Mesodermal cell (in vitro differentiated cells): ENCODE measurements around the gene DHX38.
"Not testable (repeated sequence)": the region's sequence is repeated elsewhere in the genome, so short reads cannot be mapped to it uniquely, and the experiment has no call there.

Source experiments
- H3K27ac ChIP-seq: 2 replicates; pipeline ENCODE4 v1.7.0; 2013; ENCODE audit warnings: mild to moderate bottlenecking, low read depth, low read length, moderate library complexity; ENCODE audit not compliant: severe bottlenecking
- H3K36me3 ChIP-seq: 2 replicates; pipeline ENCODE4 v1.7.1; 2013; ENCODE audit warnings: mild to moderate bottlenecking, low read length, moderate library complexity; ENCODE audit not compliant: control insufficient read depth, insufficient read depth
- H3K4me1 ChIP-seq: one replicate; pipeline ENCODE4 v1.7.1; 2013; ENCODE audit warnings: mild to moderate bottlenecking, low read length; ENCODE audit not compliant: insufficient read depth, control insufficient read depth, poor library complexity, severe bottlenecking
- H3K4me3 ChIP-seq: 2 replicates; pipeline ENCODE4 v1.7.0; 2013; ENCODE audit warnings: low read length, control low read depth, mild to moderate bottlenecking; ENCODE audit not compliant: insufficient read depth, poor library complexity, severe bottlenecking; ENCODE audit errors: extremely low read depth
- H3K9me3 ChIP-seq: 2 replicates; pipeline ENCODE4 v1.7.1; 2013; ENCODE audit warnings: mild to moderate bottlenecking, low read length, moderate library complexity; ENCODE audit not compliant: control insufficient read depth
- WGBS, 2 experiments: methylation state at CpG; one replicate each; pipeline ENCODE4 v1.1.5; 2013; ENCODE audit warnings: missing lambda C conversion rate in 2 of 2; ENCODE audit not compliant: insufficient coverage in 2 of 2; 5-methylcytosine and 5-hydroxymethylcytosine counted together

The DHX38 gene

DNA sequence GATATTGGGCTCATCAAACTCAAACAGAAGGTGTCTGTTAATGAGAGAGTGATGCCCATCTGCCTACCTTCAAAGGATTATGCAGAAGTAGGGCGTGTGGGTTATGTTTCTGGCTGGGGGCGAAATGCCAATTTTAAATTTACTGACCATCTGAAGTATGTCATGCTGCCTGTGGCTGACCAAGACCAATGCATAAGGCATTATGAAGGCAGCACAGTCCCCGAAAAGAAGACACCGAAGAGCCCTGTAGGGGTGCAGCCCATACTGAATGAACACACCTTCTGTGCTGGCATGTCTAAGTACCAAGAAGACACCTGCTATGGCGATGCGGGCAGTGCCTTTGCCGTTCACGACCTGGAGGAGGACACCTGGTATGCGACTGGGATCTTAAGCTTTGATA lies 33.2 kb upstream of the DHX38 start:
- H3K4me3 ChIP-seq = no peak overlapping the region
- 92 to 97% methylated on average over 9 of the region's 9 CpGs for WGBS, 2 experiments

GRCh38 chr16:72061564-72061963 lies 32.1 kb upstream of the DHX38 start:
- Histone ChIP-seq H3K36me3 (no peaks in the 10 kb centered on the region), H3K9me3 (no peaks in the 10 kb centered on the region), H3K4me3 (no peak overlapping the region), H3K27ac (no peak overlapping the region), H3K4me1 (no peaks in the 10 kb centered on the region)
- WGBS, 2 experiments = 57% methylated on average over 1 of the region's 1 CpG; no CpG with 5 or more reads in 1 of the 2 experiments

More for the DNA sequence above, 33.2 kb upstream of the DHX38 start:
- Histone ChIP-seq H3K9me3 (no peaks in the 10 kb centered on the region), H3K36me3 (no peaks in the 10 kb centered on the region), H3K4me1 (no peaks in the 10 kb centered on the region), H3K27ac (no peak overlapping the region)

DNA sequence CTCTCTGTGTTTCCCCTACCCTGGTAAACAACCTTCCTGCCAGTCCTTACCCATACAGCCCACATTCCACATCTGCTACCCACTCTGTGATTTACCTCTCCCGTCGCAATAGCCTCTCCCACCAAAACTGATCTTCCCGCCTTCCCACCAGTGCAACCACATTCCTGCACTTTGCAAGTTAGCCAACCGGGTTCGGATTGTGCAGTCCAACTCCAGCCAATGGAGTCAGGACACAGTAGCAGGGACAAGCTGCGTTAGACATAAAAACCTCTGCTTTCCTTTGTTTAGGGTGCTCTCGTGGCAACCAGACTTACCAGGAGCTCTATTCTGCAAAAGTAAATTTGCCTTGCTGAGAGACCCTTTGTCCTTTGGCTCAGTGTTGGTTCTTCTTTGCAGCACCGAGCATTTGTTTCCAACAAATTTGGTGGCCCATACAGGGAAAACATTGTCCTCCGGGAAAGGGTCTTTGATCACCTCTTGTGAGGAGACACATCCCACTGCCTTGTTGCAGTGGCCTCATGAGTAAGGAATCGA lies 29.2 kb upstream of the DHX38 start:
- no peaks in the 10 kb centered on the region for H3K9me3 ChIP-seq
- H3K27ac ChIP-seq = no peak overlapping the region
- WGBS, 2 experiments = 90 to 96% methylated on average over 10 of the region's 10 CpGs
- H3K4me1 ChIP-seq = no peaks in the 10 kb centered on the region
- H3K36me3 ChIP-seq = no peaks in the 10 kb centered on the region
- H3K4me3 ChIP-seq = no peak overlapping the region

DNA sequence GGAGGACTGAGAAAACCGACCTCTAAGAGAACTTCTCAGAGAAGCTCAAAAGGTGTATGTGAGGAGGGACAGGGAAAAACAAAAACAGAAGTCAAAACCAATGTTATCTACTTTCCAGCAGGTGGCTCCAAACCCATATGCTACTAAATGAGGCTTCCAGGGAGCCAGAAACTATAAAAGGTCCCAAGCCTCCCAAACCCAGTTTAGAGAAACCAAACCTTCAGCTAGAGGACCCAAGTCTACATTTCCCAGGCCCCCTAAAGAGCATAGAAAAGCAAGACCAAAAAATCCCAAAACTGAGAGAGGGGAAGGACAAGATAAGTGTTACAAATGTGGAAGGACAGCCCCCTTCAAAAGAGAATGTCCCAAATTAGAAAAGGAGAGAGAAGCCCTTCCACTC lies 26.9 kb upstream of the DHX38 start:
- WGBS, 2 experiments = 0% methylated on average over 1 of the region's 1 CpG; no CpG with 5 or more reads in 1 of the 2 experiments
- Histone ChIP-seq H3K4me1 (no peaks in the 10 kb centered on the region), H3K27ac (no peak overlapping the region), H3K9me3 (no peaks in the 10 kb centered on the region), H3K36me3 (no peaks in the 10 kb centered on the region), H3K4me3 (no peak overlapping the region)

DNA sequence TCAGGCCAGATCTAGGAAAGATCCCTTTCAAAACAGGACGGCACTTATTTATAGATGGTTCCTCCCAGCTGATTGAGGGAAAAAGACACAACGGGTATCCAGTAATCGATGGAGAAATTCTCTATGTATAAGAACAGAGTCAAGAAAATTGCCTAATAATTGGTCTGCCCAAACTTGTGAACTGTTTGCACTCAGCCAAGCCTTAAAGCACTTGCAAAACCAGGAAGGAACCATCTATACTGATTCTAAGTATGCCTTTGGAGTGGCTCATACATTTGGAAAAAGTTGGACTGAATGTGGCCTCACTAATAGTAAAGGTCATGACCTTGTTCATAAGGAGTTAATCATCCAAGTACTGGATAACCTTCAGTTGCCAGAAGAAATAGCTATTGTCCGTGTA lies 24.7 kb upstream of the DHX38 start:
- Histone ChIP-seq H3K36me3 (no peaks in the 10 kb centered on the region), H3K4me3 (no peak overlapping the region), H3K27ac (no peak overlapping the region), H3K4me1 (peaks cover 4% of the 10 kb centered on the region), H3K9me3 (peaks cover 4% of the 10 kb centered on the region)
- 93 to 100% methylated on average over 2 to 4 of the region's 4 CpGs for WGBS, 2 experiments

DNA sequence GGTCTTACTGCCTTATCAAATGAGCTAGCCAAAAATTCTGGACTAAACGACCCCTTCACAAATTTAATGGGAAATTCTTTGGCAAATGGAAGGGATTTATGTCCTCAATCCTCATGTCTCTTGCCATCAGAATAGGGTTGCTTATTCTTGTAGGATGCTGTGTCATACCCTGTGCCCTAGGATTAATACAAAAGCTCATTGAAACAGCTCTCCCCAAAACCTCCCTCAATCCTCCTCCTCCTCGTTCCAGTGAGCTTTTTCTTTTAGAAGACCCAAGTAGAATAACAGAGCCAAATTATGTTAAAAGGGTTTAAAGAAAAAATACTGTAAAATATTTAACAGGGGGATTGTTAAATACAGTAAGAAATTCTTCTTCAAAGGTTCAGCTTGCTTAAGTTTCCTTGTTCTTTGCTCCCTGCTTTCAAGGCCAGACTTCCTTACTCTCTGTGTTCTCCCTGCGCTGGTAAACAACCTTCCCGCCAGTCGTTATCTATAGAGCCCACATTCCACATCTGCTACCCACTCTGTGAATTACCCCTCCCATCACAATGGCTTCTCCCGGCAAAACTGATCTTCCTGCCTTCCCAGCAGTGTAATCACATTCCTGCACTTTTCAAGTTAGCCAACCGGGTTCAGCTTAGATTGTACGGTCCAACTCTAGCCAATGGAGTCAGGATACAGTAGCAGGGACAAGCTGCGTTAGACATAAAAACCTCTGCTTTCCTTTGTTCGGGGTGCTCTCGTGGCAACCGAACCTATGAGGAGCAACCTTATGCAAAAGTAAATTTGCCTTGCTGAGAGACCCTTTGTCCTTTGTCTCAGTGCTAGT lies 20.9 kb upstream of the DHX38 start:
- WGBS, 2 experiments = 82 to 86% methylated on average over 9 to 11 of the region's 12 CpGs
- Histone ChIP-seq H3K4me1 (peaks cover 4% of the 10 kb centered on the region), H3K27ac (peak overlapping the region; percentile 57), H3K4me3 (no peak overlapping the region), H3K9me3 (peaks cover 6% of the 10 kb centered on the region), H3K36me3 (no peaks in the 10 kb centered on the region)

- Histone ChIP-seq H3K9me3 (peaks cover 6% of the 10 kb centered on the region), H3K36me3 (no peaks in the 10 kb centered on the region), H3K27ac (no peak overlapping the region), H3K4me3 (no peak overlapping the region), H3K4me1 (peaks cover 4% of the 10 kb centered on the region)
- 87 to 94% methylated on average over 6 to 7 of the region's 8 CpGs for WGBS, 2 experiments
Measured at GRCh38 chr16:72073560-72074230, 20.0 kb upstream of the DHX38 start.

DNA sequence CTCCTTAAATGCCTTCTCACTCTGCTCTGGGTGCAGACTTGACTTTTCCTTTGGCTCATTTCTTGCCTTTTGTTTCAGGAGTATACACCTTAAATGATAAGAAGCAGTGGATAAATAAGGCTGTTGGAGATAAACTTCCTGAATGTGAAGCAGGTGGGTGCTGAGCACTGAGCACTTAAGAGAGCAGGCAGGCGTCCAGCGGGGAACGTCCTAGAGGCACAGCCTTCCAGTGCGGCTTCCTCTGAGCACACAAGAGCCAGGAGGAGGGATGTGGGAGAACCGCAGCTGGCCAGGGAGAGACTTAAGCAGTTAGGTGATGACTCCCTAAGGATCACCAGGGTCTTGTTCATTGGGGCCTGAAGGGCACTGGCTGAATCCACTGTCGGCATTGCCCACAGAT lies 18.6 kb upstream of the DHX38 start:
- H3K9me3 ChIP-seq = not testable (repeated sequence)
- 86 to 92% methylated on average over 1 of the region's 6 CpGs for WGBS, 2 experiments

DNA sequence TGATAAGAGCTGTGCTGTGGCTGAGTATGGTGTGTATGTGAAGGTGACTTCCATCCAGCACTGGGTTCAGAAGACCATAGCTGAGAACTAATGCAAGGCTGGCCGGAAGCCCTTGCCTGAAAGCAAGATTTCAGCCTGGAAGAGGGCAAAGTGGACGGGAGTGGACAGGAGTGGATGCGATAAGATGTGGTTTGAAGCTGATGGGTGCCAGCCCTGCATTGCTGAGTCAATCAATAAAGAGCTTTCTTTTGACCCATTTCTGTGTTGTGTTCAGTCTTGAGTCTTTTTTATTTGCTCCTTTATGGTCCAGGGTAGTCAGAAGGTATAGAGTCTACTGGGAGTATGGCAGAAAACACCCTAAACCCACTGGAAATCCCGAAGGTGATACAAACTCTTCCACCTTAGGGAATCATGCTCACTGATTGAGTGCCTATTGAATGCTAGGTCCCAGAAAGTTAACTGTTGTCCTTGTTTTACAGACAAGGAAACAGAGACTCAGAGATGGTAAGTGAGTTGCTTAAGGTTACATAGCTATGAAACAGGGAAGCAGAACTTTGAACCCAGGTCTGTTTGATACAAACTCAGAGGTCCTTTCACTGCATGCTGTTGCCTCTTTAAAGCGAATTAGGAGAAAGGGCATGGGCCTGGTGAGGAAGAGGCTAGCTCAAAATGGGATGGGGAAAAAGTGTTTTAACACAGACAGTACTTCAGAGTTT lies 16.5 kb upstream of the DHX38 start:
- H3K27ac ChIP-seq, H3K4me3 ChIP-seq, H3K36me3 ChIP-seq, H3K9me3 ChIP-seq, H3K4me1 ChIP-seq: not testable (repeated sequence)
- WGBS, 2 experiments = 100% methylated on average over 1 of the region's 5 CpGs; no CpG with 5 or more reads in 1 of the 2 experiments

More for the DNA sequence above, 18.6 kb upstream of the DHX38 start:
- not testable (repeated sequence) for H3K27ac ChIP-seq, H3K36me3 ChIP-seq, H3K4me1 ChIP-seq, H3K4me3 ChIP-seq

- Histone ChIP-seq H3K4me3 (no peak overlapping the region), H3K4me1 (no peaks in the 10 kb centered on the region)
- WGBS, 2 experiments = 67% methylated on average over 3 of the region's 3 CpGs; no CpG with 5 or more reads in 1 of the 2 experiments
Measured at GRCh38 chr16:72083778-72084404, 9.8 kb upstream of the DHX38 start.

More at GRCh38 chr16:72083778-72084404, 9.8 kb upstream of the DHX38 start:
- no peak overlapping the region for H3K27ac ChIP-seq
- H3K36me3 ChIP-seq = peaks cover 44% of the 10 kb centered on the region
- H3K9me3 ChIP-seq = peaks cover 15% of the 10 kb centered on the region
